DMS114 treated with DMSO at 0.1 percent for 48 hours (cell line): ENCODE data around the gene DOC2B.
"Not testable (repeated sequence)": the region's sequence is repeated elsewhere in the genome, so short reads cannot be mapped to it uniquely, and the experiment has no call there.

Experiments used
- DNase-seq: peaks from one replicate; lab custom pipeline; 2025; ENCODE audit not compliant: unreplicated experiment; lab: John Stamatoyannopoulos, UW

The DOC2B gene

DNA sequence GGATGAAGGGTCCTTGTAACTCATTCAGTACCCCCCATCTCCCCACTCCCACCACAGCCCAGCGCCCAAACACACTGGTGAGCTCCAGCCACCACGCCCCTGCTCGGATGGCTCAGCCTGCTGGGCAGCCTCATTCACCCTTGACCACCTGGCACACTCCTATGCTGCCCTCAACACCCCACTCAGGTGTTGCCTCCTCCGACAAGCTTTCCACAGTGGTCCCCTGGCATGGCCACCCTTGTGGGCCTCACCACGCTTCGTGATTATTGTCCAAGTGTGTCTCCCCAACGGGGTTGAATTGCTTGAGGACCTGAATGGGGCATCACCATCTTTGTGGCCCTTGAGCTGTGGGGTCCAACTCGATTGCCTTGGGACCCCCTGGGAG, 12.0 kb upstream of the DOC2B start:
- DNase-seq: no peak

GRCh38 chr17:192666-193425, 11.4 kb upstream of the DOC2B start:
- no peak for DNase-seq

DNA sequence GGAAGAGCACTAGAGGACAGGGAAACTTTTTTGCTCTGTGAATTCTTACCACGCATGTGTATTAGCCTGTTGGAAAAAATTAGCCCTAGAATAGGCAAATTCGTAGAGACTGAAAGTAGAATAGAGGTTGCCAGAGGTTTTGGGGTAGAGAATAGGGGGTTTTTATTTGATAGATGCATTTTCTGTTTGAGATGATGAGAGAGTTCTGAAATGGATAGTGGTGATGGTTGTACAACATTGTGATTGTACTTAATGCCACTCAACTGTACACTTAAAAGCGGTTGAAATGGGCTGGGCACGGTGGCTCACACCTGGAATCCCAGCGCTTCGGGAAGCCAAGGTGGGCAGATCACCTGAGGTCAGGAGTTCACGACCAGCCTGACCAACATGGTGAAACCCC, 8.0 kb upstream of the DOC2B start:
- no peak for DNase-seq

DNA sequence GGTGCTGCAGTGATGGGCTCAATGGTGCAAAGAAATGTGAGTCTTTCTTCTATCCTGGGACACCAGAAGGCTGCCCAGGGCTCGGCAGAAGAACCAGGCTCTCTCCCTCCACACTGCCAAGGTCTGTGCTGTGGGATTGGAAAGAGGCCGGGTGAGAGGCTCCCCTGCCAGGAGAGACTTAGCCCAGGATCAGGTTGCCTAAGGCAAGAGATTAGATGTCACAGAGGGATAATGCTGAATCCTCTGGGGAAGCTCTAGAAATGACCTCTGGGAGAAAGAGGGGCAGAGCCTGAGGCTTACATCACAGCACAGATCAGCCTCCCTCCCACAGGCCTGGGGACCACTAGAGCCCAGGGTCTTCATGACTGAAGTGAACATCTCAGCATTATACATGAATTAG, 5.7 kb upstream of the DOC2B start:
- DNase-seq: no peak

- no peak for DNase-seq
Measured at GRCh38 chr17:185445-186138, 4.1 kb upstream of the DOC2B start.

GRCh38 chr17:183021-183420, 1.6 kb upstream of the DOC2B start:
- no peak for DNase-seq

DNA sequence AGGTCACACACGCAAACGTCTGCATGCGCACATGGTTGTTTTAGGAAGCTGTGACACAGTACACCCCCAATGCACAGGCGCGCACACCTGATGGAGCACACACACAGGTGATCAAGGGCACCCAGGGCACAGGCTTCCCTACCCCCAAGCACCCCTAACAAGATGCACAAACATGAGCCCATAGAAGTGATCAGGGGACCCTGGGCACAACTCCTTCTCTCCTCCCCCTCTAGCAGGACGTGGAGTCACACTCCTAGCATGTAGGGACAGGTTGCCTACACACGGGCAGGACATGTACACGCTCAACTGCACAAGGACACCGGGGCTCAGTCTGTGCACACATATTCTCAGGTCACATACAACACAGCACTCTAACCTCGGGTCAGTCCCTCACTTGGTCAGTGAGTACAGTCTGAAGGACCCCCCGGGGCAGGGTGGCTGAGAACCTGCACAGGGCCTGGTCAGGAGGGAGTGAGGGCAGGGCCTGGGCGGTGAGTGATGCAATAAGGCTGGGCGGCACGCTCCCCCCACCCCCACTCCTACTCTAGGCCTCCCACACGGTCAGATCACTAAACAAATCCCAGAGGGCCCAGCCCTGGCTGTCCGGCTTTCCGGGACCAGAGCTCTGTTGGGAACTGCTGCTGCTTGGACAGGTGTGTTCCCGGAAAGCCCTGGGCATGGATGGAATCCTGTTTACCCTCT, 751 bp upstream of the DOC2B start:
- DNase-seq: no peak

GRCh38 chr17:180381-181244, 837 bp downstream of the DOC2B start:
- no peak for DNase-seq

DNA sequence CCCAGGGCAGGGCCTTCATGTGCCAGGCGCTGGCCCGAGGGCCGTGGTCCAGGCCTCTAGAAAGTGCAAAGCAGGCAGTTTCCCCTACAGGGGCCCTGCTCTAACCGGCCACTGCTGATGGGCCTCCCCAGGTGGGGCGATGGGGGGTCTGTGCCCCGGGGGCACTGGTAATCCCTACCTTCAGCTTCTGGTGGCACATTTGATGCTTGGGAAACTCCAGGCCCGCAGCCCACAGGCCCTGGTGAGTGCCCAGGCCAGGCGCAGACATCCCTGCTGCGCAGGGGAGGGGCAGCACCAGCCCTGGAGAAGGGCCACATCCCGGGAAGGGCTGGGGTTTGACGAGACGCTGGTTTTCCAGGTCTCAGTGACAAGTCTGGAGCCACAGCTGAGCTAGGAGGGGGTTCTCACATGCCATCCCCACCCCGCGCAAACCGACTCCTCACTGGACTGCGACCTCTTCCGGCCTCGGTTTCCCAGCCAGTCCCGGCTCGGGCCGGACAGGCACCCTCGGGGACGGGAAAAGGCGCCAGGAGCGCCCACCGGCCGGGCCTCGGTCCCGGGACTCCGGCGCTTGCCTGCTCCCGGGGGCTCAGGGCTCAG, 1.6 kb downstream of the DOC2B start:
- no peak for DNase-seq

DNA sequence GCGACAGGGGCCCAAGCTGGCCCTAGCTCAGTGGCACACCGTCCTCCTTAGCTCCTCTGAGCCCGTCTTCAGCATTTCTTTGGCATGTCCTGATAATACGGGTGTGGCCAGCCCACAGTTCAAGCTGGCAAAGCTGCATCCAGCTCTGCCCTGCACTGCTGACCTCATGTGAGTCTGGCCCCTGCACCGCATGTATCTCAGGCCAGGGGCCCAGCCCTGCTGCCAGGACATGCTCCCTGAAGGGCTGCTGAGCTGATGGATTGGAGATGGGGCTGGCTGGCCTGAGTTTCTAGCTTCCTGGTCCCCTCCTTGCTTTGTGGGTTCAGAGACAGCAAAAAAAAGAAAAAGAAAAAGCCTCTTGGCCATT, 2.4 kb downstream of the DOC2B start:
- DNase-seq: no peak

DNA sequence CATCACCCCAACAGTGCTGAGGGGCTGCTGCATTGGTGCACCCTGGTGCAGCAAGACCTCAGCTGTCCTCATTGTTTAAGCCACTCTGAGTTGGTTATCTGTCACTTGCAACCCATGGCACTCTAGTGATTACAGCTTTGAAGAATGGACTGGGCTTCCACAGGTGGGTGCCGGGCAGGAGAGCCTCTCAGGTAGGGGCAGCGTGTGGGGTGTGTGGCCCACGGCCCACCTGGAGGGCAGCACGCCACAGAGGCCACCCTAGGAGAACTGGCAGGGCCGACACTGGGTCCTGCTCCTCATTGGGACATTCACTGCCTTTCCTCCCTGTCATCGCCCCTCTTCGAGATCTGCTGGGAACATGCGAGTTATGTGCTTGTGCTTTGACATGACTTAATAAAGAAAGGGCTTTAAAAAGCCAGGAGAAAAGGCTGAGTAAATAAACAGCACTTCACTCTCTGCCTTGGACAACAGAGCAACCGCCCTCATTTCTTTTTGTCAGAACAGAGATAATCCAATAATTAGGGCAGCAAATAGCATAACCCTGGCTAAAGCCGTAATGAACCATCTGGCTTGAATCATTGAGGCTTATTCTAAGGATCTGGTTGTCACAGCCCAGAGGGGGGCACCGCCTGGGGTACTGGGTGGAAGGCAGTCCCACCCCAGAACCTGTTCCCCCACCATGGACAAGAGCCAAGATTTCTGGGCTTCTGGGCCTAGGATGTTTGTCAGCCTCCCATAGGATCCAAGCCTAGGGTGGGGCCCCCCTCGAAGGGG, 3.0 kb downstream of the DOC2B start:
- no peak for DNase-seq

- no peak for DNase-seq
Measured at GRCh38 chr17:177762-178161, 3.7 kb downstream of the DOC2B start.

DNA sequence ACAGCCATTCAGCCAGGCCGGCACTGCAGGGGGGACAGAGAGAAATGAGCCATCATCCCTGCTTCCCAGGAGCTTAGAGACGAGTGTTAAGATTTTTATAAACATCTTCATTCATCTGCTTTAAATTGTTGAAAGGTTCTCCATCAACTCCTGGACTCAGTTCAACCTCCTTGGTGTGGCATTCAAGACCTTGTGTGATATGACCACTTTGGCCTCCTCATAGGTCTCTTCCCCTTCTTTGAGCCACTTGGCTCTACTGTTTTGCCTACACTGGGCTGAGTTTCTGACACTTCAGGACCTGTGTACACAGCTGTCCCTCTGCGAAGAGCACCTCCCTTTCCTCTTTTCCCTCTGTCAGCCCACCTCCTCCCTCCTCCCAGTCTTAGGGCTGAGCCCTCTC, 4.3 kb downstream of the DOC2B start:
- no peak for DNase-seq

- no peak for DNase-seq
Measured at GRCh38 chr17:173166-173911, 8.1 kb downstream of the DOC2B start.

DNA sequence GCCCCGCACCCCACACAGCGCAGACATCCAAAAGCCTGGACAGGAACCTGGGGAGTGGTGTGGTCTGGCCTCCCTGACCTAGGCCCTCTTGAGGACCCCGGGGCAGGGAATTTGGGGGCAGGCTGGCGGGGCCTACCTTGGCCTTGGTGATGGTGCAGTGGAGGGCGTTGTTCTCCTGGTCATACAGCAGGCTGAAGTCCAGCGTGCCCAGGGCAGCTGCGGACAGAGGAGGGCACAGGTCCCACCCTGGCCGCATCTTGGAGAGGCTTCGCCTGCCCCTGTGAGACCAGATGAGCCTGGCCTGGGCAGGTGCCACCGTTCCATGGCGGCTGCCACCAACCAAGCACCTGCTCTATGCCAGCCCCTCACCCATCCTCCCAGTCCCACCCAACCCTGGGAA, 9.0 kb downstream of the DOC2B start:
- no peak for DNase-seq

GRCh38 chr17:171871-172270, 9.6 kb downstream of the DOC2B start:
- no peak for DNase-seq

DNA sequence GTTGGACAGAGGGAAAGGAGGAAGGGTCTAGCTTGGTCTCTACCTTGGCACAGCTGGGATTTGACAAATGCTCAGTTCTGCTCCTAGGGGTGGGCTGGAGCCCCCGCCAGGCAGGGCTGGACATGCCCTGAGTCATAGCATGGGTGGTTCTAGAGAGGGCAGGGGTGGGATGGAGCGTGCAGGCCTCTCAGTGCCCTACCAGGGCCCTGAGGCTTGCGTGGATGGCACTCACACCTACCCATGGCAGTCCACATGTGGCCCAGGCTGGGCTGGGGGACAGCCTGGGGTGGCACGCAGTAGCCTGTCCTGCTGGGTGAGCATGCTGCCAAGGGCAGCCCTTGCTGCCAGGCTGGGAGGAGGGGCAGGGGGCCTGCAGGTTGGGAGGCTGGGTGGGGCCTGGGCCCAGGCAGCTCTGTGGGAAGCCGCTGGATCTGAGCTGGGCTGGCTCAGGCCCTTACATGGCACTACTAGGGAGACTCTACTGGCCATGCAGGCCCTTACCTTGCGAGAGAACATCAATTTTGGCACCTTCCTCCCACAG, 11.2 kb downstream of the DOC2B start:
- DNase-seq: no peak

DNA sequence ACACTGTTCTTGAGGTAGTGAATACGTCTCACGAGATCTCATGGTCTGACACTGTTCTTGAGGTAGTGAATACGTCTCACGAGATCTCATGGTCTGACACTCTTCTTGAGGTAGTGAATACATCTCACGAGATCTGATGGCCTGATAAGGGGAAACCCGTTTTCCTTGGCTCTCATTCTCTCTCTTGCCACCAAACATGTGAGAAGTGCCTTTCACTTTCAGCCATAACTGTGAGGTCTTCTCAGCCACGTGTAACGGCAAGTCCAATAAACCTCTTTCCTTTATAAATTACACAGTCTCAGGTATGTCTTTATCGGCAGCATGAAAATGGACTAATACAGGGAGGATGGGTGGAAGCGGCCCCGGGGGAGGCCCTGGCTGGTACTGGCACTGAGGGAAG, 12.8 kb downstream of the DOC2B start:
- not testable (repeated sequence) for DNase-seq

DNA sequence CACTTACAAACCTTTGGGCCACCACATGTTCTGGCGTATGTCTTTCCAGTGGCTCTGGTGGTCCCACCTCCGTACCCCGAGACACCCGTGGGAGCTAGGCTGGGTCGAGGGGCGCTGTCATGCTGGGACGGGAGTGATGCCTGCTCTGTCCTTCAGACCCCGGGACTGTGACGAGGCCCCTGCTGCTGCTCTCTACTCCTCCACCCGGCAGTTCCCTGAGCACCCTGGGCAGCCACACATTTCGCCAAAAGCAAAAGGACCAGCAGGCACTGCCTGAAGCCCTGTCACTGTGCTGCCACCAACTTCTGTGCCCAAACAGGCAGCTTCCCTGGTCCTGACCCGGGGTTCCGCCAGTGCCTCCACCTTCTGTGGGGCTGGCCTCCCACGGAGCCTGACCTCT, 15.5 kb downstream of the DOC2B start:
- no peak for DNase-seq
